Endothelial cell of umbilical vein (primary cell): ENCODE measurements around the gene EXOC6B. TPM values are rescaled to one million over a fixed set of nuclear protein-coding genes. Genes with fewer than 3 reads are reported as not detected.

Experiments used
- BruUV-seq: library from RNA; stranded (reverse); fragments of 400-500 nt; replicated peaks from 2 replicates; lab custom pipeline; 2021; lab: Mats Ljungman, UMichigan
- CTCF ChIA-PET: fragments of 300-600, 350-600 bp; sonication (Branson Sonifier 250); formaldehyde crosslinking; loops from one replicate; lab custom pipeline; 2021; ENCODE audit warnings: antibody characterized with exemption, inconsistent platforms; lab: Charles Lee
- POLR2A ChIA-PET: fragments of 300-600, 350-600 bp; sonication (Branson Sonifier 250); formaldehyde crosslinking; loops from one replicate; lab custom pipeline; 2021; ENCODE audit warnings: antibody characterized with exemption, inconsistent platforms; lab: Charles Lee
- DNase-seq: peaks from one replicate; pipeline ENCODE4 v3.0.0-alpha.2; 2011; ENCODE audit warnings: low read depth, low spot score
- FAIRE-seq: peaks from 2 replicates; lab custom pipeline; 2011; peaks lifted over from hg19 to GRCh38; lab: Jason Lieb, UNC
- H2AFZ ChIP-seq: 2 replicates; pipeline ENCODE4 v1.6.0; 2012; ENCODE audit warnings: low read depth, low read length, control low read depth, inconsistent platforms
- H3K27ac ChIP-seq: 2 replicates; pipeline ENCODE4 v1.5.1; 2011; ENCODE audit warnings: low read depth, mild to moderate bottlenecking, control low read depth, low read length, moderate library complexity; ENCODE audit not compliant: insufficient read depth
- H3K27me3 ChIP-seq, 2 experiments: 2 replicates each; pipeline versions ENCODE4 v1.6.0 to v1.6.1; 2011; ENCODE audit warnings: low read length in 2 of 2, mixed read lengths in 1 of 2; ENCODE audit not compliant: control insufficient read depth in 2 of 2, insufficient read depth in 2 of 2
- H3K36me3 ChIP-seq, 2 experiments: 2 replicates in 1 of 2; 3 replicates in 1 of 2; pipeline ENCODE4 v1.5.1; 2011; ENCODE audit warnings: low read length in 2 of 2, mild to moderate bottlenecking in 1 of 2, moderate library complexity in 1 of 2; ENCODE audit not compliant: control insufficient read depth in 2 of 2, insufficient read depth in 2 of 2; ENCODE audit errors: extremely low read depth in 1 of 2
- H3K4me1 ChIP-seq: 3 replicates; pipeline ENCODE4 v1.5.1; 2011; ENCODE audit warnings: mild to moderate bottlenecking, low read length; ENCODE audit not compliant: control insufficient read depth, insufficient read depth; ENCODE audit errors: extremely low read depth
- H3K4me2 ChIP-seq: 2 replicates; pipeline ENCODE4 v1.6.1; 2011; ENCODE audit warnings: low read length, control low read depth, mixed read lengths; ENCODE audit not compliant: insufficient read depth
- H3K4me3 ChIP-seq, 3 experiments: fragments of 200-600 bp in 1 of 3; sonication (generic), shearing (Covaris generic) in 1 of 3; replicated peaks in 1 of 3; 2 replicates each; pipeline ENCODE4 v1.5.1; 2011 to 2016; ENCODE audit warnings: control low read depth in 3 of 3, low read length in 3 of 3, mild to moderate bottlenecking in 2 of 3, inconsistent platforms in 1 of 3, low read depth in 1 of 3, moderate library complexity in 1 of 3; ENCODE audit not compliant: insufficient read depth in 1 of 3
- H3K79me2 ChIP-seq: 2 replicates; pipeline ENCODE4 v1.6.0; 2012; ENCODE audit warnings: low read length, inconsistent platforms; ENCODE audit not compliant: control insufficient read depth, insufficient read depth
- H3K9ac ChIP-seq: replicated peaks from 2 replicates; pipeline ENCODE3; 2011; ENCODE audit warnings: low read length, control low read depth; ENCODE audit not compliant: insufficient read depth; ENCODE audit errors: extremely low read depth
- H3K9me1 ChIP-seq: replicated peaks from 3 replicates; pipeline ENCODE4 v1.6.0; 2011; ENCODE audit warnings: mild to moderate bottlenecking, low read length; ENCODE audit not compliant: control insufficient read depth, insufficient read depth; ENCODE audit errors: extremely low read depth
- H3K9me3 ChIP-seq: replicated peaks from 2 replicates; pipeline ENCODE4 v1.5.1; 2012; ENCODE audit warnings: low read length, inconsistent platforms; ENCODE audit not compliant: control insufficient read depth, insufficient read depth
- H4K20me1 ChIP-seq: replicated peaks from 2 replicates; pipeline ENCODE3; 2011; ENCODE audit warnings: mild to moderate bottlenecking, low read length; ENCODE audit not compliant: control insufficient read depth, insufficient read depth; ENCODE audit errors: extremely low read depth
- CTCF ChIP-seq, 2 donors: IDR thresholded peaks; 1 replicate in 1 of 2; 2 replicates in 1 of 2; pipeline ENCODE4 v1.5.1; 2011; ENCODE audit warnings: low read length in 2 of 2, mild to moderate bottlenecking in 2 of 2, moderate library complexity in 2 of 2, control low read depth in 1 of 2, inconsistent platforms in 1 of 2, low read depth in 1 of 2; ENCODE audit not compliant: insufficient read depth in 1 of 2; ENCODE audit errors: extremely low read depth in 1 of 2
- EZH2 ChIP-seq: IDR thresholded peaks from 2 replicates; pipeline ENCODE4 v1.6.1; 2012; ENCODE audit warnings: borderline replicate concordance, low read depth, mild to moderate bottlenecking, moderate library complexity, low read length, inconsistent platforms; ENCODE audit not compliant: severe bottlenecking
- FOS ChIP-seq: IDR thresholded peaks from 2 replicates; pipeline ENCODE4 v1.6.1; 2011; ENCODE audit warnings: mild to moderate bottlenecking, low read length, moderate library complexity, borderline replicate concordance; ENCODE audit not compliant: insufficient read depth
- GATA2 ChIP-seq: IDR thresholded peaks from 2 replicates; pipeline ENCODE4 v1.7.0; 2011; ENCODE audit warnings: low read depth, mild to moderate bottlenecking, moderate library complexity, mixed read lengths, low read length; ENCODE audit not compliant: insufficient read length, insufficient read depth
- JUN ChIP-seq: IDR thresholded peaks from 2 replicates; pipeline ENCODE4 v1.6.1; 2011; ENCODE audit warnings: borderline replicate concordance, low read depth; ENCODE audit not compliant: insufficient read length, insufficient read depth
- MYC ChIP-seq: IDR thresholded peaks from one replicate; pipeline ENCODE4 v1.6.1; 2011; ENCODE audit warnings: mild to moderate bottlenecking, low read depth, low read length
- POLR2A ChIP-seq: IDR thresholded peaks from 2 replicates; pipeline ENCODE4 v1.6.1; 2012; ENCODE audit warnings: low read depth, mild to moderate bottlenecking, control low read depth, low read length
- POLR2AphosphoS5 ChIP-seq: IDR thresholded peaks from 2 replicates; pipeline ENCODE4 v1.6.1; 2012; ENCODE audit warnings: low read depth, mild to moderate bottlenecking, control low read depth, low read length, moderate library complexity; ENCODE audit not compliant: insufficient read depth
- dilution Hi-C: fragments of 300-500 bp; cut with MboI; formaldehyde crosslinking; loops from one replicate; pipeline ENCODE4 v1.15.0; 2019; ENCODE audit warnings: low sequenced_read_pairs; ENCODE audit not compliant: extremely low pct_ligation_motif_present
- intact Hi-C: fragments of 100-400 bp; cut with micrococcal nuclease; formaldehyde crosslinking; loops from one replicate; pipeline ENCODE4 v1.10.0; 2022
- polyA plus RNA-seq, 4 experiments: library from polyadenylated mRNA; depleted of rRNA in 3 of 4; stranded (reverse) in 3 of 4; unstranded in 1 of 4; fragments of >200 nt; gene quantifications; 2 replicates each; pipeline versions ENCODE4 v1.2.1 to v1.2.3, GENCODE V29; 2011 to 2012; ENCODE audit warnings: missing spikeins in 1 of 4
- total RNA-seq: library from RNA; stranded (reverse); gene quantifications from 2 replicates; pipeline ENCODE4 v1.2.3, GENCODE V29; 2021
- TF ChIP-seq, protein P1 (sequence below): IDR thresholded peaks from 2 replicates; pipeline ENCODE4 v1.6.1; 2011; ENCODE audit not compliant: insufficient read depth, insufficient read length

The EXOC6B gene
- total and polyA plus RNA-seq, 2 donors (not counting 3 experiments of a cell fraction or from before 2014, with no cell fraction given): 10.8 to 34.8 TPM

GRCh38 chr2:72144274-72144631, 681.6 kb downstream of the EXOC6B start:
- dilution Hi-C loops: no loop called here
- Histone ChIP-seq H3K36me3 (no peaks in the 10 kb centered on the region), H3K4me3 (no peak overlapping the region), H3K4me1 (peaks cover 19% of the 10 kb centered on the region), H3K9ac (no peak overlapping the region), H2AFZ (no peak overlapping the region), H3K9me3 (no peaks in the 10 kb centered on the region), H3K27ac (no peak overlapping the region), H3K27me3 (peaks cover 41 to 60% of the 10 kb centered on the region in 2 experiments), H3K9me1 (no peaks in the 10 kb centered on the region), H3K4me2 (no peak overlapping the region), H4K20me1 (no peaks in the 10 kb centered on the region), H3K79me2 (no peaks in the 10 kb centered on the region)
- no peak for DNase-seq
- no peak for TF ChIP-seq MYC
- TF ChIP-seq GATA2: no peak
- no peak for TF ChIP-seq CTCF (IDR thresholded peaks at IDR 0.05; ENCODE audit: extremely low read depth in 1 of 2, insufficient read depth in 1 of 2, low read depth in 1 of 2, low read length in 2 of 2)
- TF ChIP-seq POLR2A: no peak
- TF ChIP-seq JUN: no peak
- TF ChIP-seq, protein P1, sequence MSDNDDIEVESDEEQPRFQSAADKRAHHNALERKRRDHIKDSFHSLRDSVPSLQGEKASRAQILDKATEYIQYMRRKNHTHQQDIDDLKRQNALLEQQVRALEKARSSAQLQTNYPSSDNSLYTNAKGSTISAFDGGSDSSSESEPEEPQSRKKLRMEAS: no peak
- TF ChIP-seq POLR2AphosphoS5: no peak
- TF ChIP-seq EZH2: no peak
- TF ChIP-seq FOS: no peak
- POLR2A ChIA-PET: no interaction called here
- CTCF ChIA-PET: no interaction called here
- BruUV-seq: no TSS peak
- intact Hi-C loops: no loop called here
- no peak for FAIRE-seq
